ENCODE results near the gene DTWD2.

GRCh38 chr5:119022017-119022745 is 33.8 kb upstream of the DTWD2 start:
- TF ChIP-seq CTCF (conservative IDR thresholded peaks at IDR 0.05; ENCODE audit: low read length): peak; percentile 46
- no peak for TF ChIP-seq EZH2phosphoT487 (IDR thresholded peaks at IDR 0.05; ENCODE audit: borderline replicate concordance)
